Fibroblast of skin of left biceps (primary cell): ENCODE measurements around the gene RSPH3.

Experiments
- DNase-seq, 2 experiments: peaks; one replicate each; pipeline ENCODE4 v3.0.0-alpha.2; 2013; ENCODE audit warnings: low read depth in 2 of 2

The RSPH3 gene

DNA sequence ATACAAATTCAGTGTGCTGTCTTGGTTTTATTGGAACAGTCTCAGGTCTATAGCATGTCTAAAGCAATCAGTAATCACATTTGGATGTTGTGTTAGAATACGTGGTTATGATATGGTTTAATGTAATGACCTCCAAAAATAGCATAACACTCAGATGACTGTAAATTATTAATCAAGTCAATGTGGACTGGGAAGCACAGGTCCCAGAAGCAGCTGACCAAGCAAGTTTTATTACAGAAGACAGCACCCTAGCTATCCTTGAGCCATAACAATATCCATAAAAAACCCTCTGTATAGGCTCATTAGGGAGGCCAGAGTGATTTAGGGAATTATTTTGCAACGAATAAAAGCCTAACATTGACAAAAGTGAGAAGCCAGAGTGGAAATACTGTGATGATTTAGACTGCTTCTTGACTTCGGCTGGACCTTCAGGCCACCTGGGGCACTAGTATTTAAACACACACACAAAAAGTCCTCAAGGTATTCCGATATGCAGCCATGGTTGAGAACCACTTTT lies 66.9 kb downstream of the RSPH3 start:
- no peak for DNase-seq

DNA sequence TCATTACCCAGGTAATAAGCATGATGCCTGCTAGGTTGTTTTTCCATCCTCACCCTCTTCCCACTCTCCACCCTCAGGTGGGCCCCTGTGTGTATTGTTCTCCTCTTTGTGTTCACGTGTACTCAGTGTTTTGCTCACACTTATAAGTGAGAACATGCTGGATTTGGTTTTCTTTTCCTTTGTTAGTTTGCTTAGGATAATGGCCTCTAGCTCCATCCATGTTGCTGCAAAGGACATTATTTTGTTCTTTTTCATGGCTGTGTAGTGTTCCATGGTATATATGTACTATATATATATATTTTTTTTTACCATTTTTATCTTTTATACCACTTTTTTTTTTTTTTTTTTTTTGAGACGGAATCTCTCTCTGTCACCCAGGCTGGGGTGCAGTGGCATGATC lies 71.9 kb downstream of the RSPH3 start:
- DNase-seq: no peak

GRCh38 chr6:158926414-158926813 lies 73.6 kb downstream of the RSPH3 start:
- DNase-seq: no peak

DNA sequence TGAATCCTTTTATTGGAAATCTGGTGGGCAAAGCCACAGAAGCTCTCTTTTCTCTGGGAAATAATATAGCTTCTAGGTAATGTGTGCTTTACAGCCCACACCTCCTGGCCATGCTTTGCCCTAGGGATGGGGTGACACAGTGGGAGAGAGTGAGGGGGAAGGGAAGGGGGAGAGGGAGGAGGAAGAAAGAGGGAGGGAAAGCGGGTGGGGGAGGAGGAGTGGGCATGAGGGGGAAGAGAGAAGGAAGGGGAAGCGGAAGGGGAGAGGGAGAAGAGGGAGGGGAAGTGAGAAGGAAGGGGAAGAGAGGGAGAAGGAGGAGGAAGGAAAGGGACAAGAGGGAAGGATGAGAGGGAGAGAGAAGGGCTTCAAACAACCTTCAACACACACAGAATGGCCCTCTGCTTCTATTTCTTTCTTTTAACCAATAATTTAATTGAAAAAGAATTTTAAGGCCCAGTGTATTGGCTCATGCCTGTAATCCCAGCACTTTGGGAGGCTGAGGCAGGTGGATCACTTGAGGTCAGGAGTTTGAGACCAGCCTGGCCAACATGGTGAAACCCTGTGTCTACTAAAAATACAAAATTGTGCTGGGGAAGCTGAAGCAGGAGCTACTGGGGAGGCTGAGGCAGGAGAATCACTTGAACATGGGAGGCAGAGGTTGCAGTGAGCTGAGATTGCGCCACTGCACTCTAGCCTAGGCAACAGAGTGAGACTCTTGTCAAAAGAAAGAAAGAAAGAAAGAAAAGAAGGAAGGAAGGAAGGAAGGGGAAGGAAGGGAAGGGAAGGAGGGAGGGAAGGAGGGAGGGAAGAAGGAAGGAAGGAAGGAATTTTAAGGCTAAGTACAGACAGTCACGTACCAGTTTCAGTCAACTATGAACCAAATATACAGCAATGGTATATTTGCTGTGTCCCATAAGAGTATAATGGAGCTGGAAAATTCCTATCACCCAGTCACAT lies 75.2 kb downstream of the RSPH3 start:
- DNase-seq: no peak

- no peak for DNase-seq
Measured at GRCh38 chr6:158923805-158924498, 76.0 kb downstream of the RSPH3 start.
